NCI-H226 (cell line): ENCODE measurements around the gene ST8SIA4.

Source experiments
- DNase-seq: peaks from one replicate; pipeline ENCODE4 v3.0.0-alpha.2; 2015

Gene ST8SIA4

GRCh38 chr5:100779669-100780375 lies 123.3 kb downstream of the ST8SIA4 start:
- no peak for DNase-seq

GRCh38 chr5:100777680-100778300 lies 125.3 kb downstream of the ST8SIA4 start:
- peak; percentile 69 for DNase-seq

- no peak for DNase-seq
Observed at GRCh38 chr5:100775533-100775855, 127.6 kb downstream of the ST8SIA4 start.

- DNase-seq, result no peak
Observed at GRCh38 chr5:100772548-100772947, 130.5 kb downstream of the ST8SIA4 start.

- no peak for DNase-seq
Observed at GRCh38 chr5:100772006-100772405, 131.1 kb downstream of the ST8SIA4 start.

- no peak for DNase-seq
Observed at GRCh38 chr5:100771181-100771580, 131.9 kb downstream of the ST8SIA4 start.

GRCh38 chr5:100768221-100768620 lies 134.9 kb downstream of the ST8SIA4 start:
- DNase-seq, result no peak

- DNase-seq, result no peak
Observed at GRCh38 chr5:100762995-100763394, 140.1 kb downstream of the ST8SIA4 start.

GRCh38 chr5:100762108-100762507 lies 141.0 kb downstream of the ST8SIA4 start:
- DNase-seq, result peak; percentile 83

- DNase-seq, result no peak
Observed at GRCh38 chr5:100761192-100761591, 141.9 kb downstream of the ST8SIA4 start.

- no peak for DNase-seq
Observed at GRCh38 chr5:100760688-100761087, 142.4 kb downstream of the ST8SIA4 start.

- no peak for DNase-seq
Observed at GRCh38 chr5:100758780-100759179, 144.3 kb downstream of the ST8SIA4 start.

- no peak for DNase-seq
Observed at GRCh38 chr5:100758306-100758705, 144.8 kb downstream of the ST8SIA4 start.

GRCh38 chr5:100757618-100758017 lies 145.5 kb downstream of the ST8SIA4 start:
- no peak for DNase-seq
